A673 (cell line): ENCODE data around the gene CFAP73. TPM values are rescaled to one million over a fixed set of nuclear protein-coding genes. Genes with fewer than 3 reads are reported as not detected.

Experiments used
- BruUV-seq: library from RNA; stranded (reverse); fragments of 400-500 nt; replicated peaks from 2 replicates; lab custom pipeline; 2021; lab: Mats Ljungman, UMichigan
- CTCF ChIA-PET: fragments of 300-600 bp; sonication (Branson Sonifier 250); formaldehyde crosslinking; loops from one replicate; lab custom pipeline; 2022; ENCODE audit warnings: antibody characterized with exemption; lab: Charles Lee
- POLR2A ChIA-PET: fragments of 300-600 bp; sonication (Branson Sonifier 250); formaldehyde crosslinking; loops from one replicate; lab custom pipeline; 2022; ENCODE audit warnings: antibody characterized with exemption; ENCODE audit not compliant: low non-redundant PET; lab: Charles Lee
- DNase-seq: peaks from one replicate; pipeline ENCODE4 v3.0.0-alpha.2; 2015; ENCODE audit warnings: low spot score
- H3K27ac ChIP-seq: fragments of 200-600 bp; sonication (generic); 2 replicates; pipeline ENCODE4 v1.5.1; 2016; ENCODE audit warnings: mixed run types, low read depth, mild to moderate bottlenecking, mixed read lengths, antibody characterized with exemption, low read length; ENCODE audit not compliant: poor library complexity, severe bottlenecking
- H3K27me3 ChIP-seq: fragments of 200-600 bp; sonication (generic); replicated peaks from 2 replicates; pipeline ENCODE4 v1.6.1; 2017; ENCODE audit warnings: mixed run types, low read depth, mild to moderate bottlenecking, mixed read lengths, antibody characterized with exemption, low read length; ENCODE audit not compliant: insufficient read depth, poor library complexity
- H3K36me3 ChIP-seq: fragments of 200-600 bp; sonication (generic); 2 replicates; pipeline ENCODE4 v1.6.1; 2016; ENCODE audit warnings: mixed run types, mild to moderate bottlenecking, mixed read lengths, antibody characterized with exemption, low read length; ENCODE audit not compliant: insufficient read depth, poor library complexity, severe bottlenecking
- H3K4me1 ChIP-seq: fragments of 200-600 bp; sonication (generic); 2 replicates; pipeline ENCODE4 v1.6.1; 2017; ENCODE audit warnings: mixed run types, mild to moderate bottlenecking, mixed read lengths, antibody characterized with exemption, low read length; ENCODE audit not compliant: insufficient read depth, poor library complexity, severe bottlenecking
- H3K4me3 ChIP-seq: fragments of 200-600 bp; sonication (generic); 2 replicates; pipeline ENCODE4 v1.5.1; 2016; ENCODE audit warnings: low read depth, mixed run types, mild to moderate bottlenecking, mixed read lengths, low read length; ENCODE audit not compliant: poor library complexity, severe bottlenecking
- H3K9me3 ChIP-seq: fragments of 200-600 bp; sonication (generic); 2 replicates; pipeline ENCODE4 v1.6.1; 2016; ENCODE audit warnings: mixed run types, low read depth, mild to moderate bottlenecking, mixed read lengths, antibody characterized with exemption, low read length; ENCODE audit not compliant: poor library complexity, severe bottlenecking
- EZH2 ChIP-seq: fragments of 200-600 bp; sonication (generic); IDR thresholded peaks from 2 replicates; pipeline ENCODE4 v1.6.1; 2017; ENCODE audit warnings: borderline replicate concordance, low read depth, mild to moderate bottlenecking, mixed read lengths, antibody characterized with exemption, low read length; ENCODE audit not compliant: poor library complexity, severe bottlenecking
- intact Hi-C: fragments of 100-400 bp; cut with micrococcal nuclease; formaldehyde crosslinking; loops from one replicate; pipeline ENCODE4 v1.10.0; 2022; ENCODE audit not compliant: unreplicated experiment
- total RNA-seq: library from RNA; stranded (reverse); gene quantifications from 2 replicates; pipeline ENCODE4 v1.2.3, GENCODE V29; 2021
- TF ChIP-seq, protein P1 (sequence below): fragments of 300-800, 200-600 bp; sonication (generic); conservative IDR thresholded peaks from 2 replicates; pipeline ENCODE4 v1.5.1; 2017; ENCODE audit warnings: low read depth, mild to moderate bottlenecking, antibody characterized with exemption, low read length, moderate library complexity, mixed read lengths

The CFAP73 gene
- total RNA-seq, 1 experiment from 2014 or later, result not detected

DNA sequence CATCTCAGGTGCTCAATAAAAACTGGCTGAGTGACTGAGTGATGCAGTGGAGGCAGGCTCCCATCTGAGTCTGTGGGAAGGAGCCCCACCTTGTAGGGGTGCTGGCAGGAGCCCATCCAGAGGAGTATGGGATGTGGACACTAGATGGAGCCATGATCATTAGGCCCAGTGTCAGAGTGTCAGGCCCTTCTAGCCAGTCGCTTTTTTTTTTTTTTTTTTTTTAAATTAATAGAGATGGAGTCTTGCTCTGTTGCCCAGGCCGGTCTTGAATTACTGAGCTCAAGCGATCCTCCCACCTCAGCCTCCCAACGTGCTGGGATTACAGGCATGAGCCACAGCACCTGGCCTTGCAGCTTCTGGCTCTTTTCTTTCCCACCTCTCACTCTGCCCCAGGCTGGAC lies 47.5 kb downstream of the CFAP73 start:
- intact Hi-C loops, result loop anchor here (1.0 to 10.0 kb wide), 2 partner anchors 128 to 228 kb away; no protein-coding TSS in a partner anchor
- no peak for TF ChIP-seq EZH2
- TF ChIP-seq, protein P1, sequence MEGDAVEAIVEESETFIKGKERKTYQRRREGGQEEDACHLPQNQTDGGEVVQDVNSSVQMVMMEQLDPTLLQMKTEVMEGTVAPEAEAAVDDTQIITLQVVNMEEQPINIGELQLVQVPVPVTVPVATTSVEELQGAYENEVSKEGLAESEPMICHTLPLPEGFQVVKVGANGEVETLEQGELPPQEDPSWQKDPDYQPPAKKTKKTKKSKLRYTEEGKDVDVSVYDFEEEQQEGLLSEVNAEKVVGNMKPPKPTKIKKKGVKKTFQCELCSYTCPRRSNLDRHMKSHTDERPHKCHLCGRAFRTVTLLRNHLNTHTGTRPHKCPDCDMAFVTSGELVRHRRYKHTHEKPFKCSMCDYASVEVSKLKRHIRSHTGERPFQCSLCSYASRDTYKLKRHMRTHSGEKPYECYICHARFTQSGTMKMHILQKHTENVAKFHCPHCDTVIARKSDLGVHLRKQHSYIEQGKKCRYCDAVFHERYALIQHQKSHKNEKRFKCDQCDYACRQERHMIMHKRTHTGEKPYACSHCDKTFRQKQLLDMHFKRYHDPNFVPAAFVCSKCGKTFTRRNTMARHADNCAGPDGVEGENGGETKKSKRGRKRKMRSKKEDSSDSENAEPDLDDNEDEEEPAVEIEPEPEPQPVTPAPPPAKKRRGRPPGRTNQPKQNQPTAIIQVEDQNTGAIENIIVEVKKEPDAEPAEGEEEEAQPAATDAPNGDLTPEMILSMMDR, result peak; percentile 64
- CTCF ChIA-PET, result interaction anchor here (0.5 to 0.6 kb wide), 5 partner anchors 116 to 1759 kb away, joined by 3 to 6 read pairs (median 4); no protein-coding TSS in a partner anchor
- peak; percentile 71 for DNase-seq
- H3K27me3 ChIP-seq, result no peaks in the 10 kb centered on the region
- H3K4me3 ChIP-seq, result no peak overlapping the region
- POLR2A ChIA-PET, result no interaction called here
- BruUV-seq, result no TSS peak
- H3K4me1 ChIP-seq, result no peaks in the 10 kb centered on the region
- no peaks in the 10 kb centered on the region for H3K9me3 ChIP-seq
- peaks cover 5% of the 10 kb centered on the region for H3K36me3 ChIP-seq
- H3K27ac ChIP-seq, result no peak overlapping the region

DNA sequence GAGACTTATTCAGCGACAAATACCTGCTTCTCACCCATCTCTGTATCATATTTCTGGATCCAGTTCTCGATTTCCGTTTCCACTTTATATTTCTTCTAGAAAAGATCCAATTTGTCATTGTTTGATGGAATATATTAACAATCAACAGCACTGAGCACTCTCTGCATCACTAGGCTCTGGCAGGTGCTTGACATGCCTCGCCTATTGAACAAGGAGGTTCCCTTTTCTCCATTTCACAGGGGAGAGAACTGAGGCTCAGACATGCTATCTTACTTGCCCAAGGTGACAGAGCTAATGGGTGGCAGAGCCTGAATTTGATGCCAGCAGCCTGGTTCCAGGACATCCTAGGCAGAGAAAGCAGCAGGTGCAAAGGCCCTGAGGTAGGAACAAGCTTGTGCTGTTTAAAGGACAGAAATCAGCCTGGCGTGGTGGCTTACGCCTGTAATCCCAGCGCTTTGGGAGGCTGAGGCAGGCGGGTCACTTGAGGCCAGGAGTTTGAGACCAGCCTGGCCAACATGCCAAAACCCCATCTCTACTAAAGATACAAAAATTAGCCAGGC lies 48.1 kb downstream of the CFAP73 start:
- no peak overlapping the region for H3K4me3 ChIP-seq
- no peak for DNase-seq
- H3K27ac ChIP-seq, result no peak overlapping the region
- POLR2A ChIA-PET, result no interaction called here
- CTCF ChIA-PET, result interaction anchor here (0.6 kb wide), 4 partner anchors 117 to 1759 kb away, joined by 3 to 6 read pairs (median 4); no protein-coding TSS in a partner anchor
- H3K36me3 ChIP-seq, result no peaks in the 10 kb centered on the region
- intact Hi-C loops, result loop anchor here (1.0 to 10.0 kb wide), 2 partner anchors 127 to 228 kb away; no protein-coding TSS in a partner anchor
- H3K4me1 ChIP-seq, result no peaks in the 10 kb centered on the region
- TF ChIP-seq EZH2, result no peak
- TF ChIP-seq, protein P1, result no peak
- BruUV-seq, result no TSS peak
- no peaks in the 10 kb centered on the region for H3K9me3 ChIP-seq
- H3K27me3 ChIP-seq, result no peaks in the 10 kb centered on the region

DNA sequence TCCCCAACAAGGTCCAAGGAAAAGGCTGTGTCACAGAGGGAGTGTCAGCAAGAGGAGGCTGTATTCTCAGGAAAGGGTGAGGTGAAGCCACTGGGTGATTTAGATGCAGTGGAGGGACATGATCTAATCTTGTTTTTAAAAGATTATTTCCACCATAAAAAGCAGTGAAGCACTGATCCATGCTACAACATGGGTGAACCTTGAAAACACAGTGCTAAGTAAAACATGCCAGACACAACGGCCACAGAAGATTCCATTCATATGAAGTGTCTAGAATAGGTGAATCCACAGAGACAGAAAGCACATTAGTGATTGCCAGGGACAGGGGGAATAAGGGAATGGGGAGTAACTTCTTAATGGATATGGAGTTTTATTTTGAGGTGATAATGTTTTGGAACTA lies 48.8 kb downstream of the CFAP73 start:
- POLR2A ChIA-PET, result no interaction called here
- Histone ChIP-seq H3K4me3 (no peak overlapping the region), H3K27me3 (no peaks in the 10 kb centered on the region), H3K9me3 (no peaks in the 10 kb centered on the region), H3K27ac (no peak overlapping the region), H3K4me1 (no peaks in the 10 kb centered on the region), H3K36me3 (no peaks in the 10 kb centered on the region)
- no peak for DNase-seq
- no TSS peak for BruUV-seq
- intact Hi-C loops, result loop anchor here (10.0 kb wide), 1 partner anchor 127 kb away; no protein-coding TSS in a partner anchor
- CTCF ChIA-PET, result no interaction called here
- TF ChIP-seq EZH2, result no peak
- TF ChIP-seq, protein P1, result no peak
